H1 (cell line): ENCODE measurements around the gene ADGRL3.

Source experiments
- CTCF ChIP-seq, 3 experiments: IDR thresholded peaks; 1 replicate in 2 of 3; 2 replicates in 1 of 3; pipeline versions ENCODE4 v1.5.1 to v1.6.1; 2011; ENCODE audit warnings: low read length in 3 of 3, mild to moderate bottlenecking in 3 of 3, inconsistent platforms in 2 of 3, low read depth in 1 of 3, moderate library complexity in 1 of 3; ENCODE audit not compliant: insufficient read depth in 1 of 3; ENCODE audit errors: control extremely low read depth in 1 of 3
- EP300 ChIP-seq, 2 experiments: IDR thresholded peaks; 1 replicate in 1 of 2; 2 replicates in 1 of 2; pipeline ENCODE4 v1.6.1; 2011 to 2012; ENCODE audit warnings: low read depth in 2 of 2, low read length in 2 of 2, mild to moderate bottlenecking in 2 of 2, borderline replicate concordance in 1 of 2, inconsistent platforms in 1 of 2, moderate library complexity in 1 of 2
- HDAC2 ChIP-seq, 2 experiments: fragments of 300-600 bp in 1 of 2; sonication (generic) in 1 of 2; IDR thresholded peaks; 2 replicates each; pipeline ENCODE4 v1.6.1; 2011 to 2012; ENCODE audit warnings: low read depth in 2 of 2, low read length in 2 of 2, mild to moderate bottlenecking in 2 of 2, moderate library complexity in 2 of 2, borderline replicate concordance in 1 of 2, inconsistent platforms in 1 of 2
- MAX ChIP-seq: IDR thresholded peaks from 2 replicates; pipeline ENCODE4 v1.6.1; 2012; ENCODE audit warnings: inconsistent platforms
- POLR2A ChIP-seq, 2 experiments: IDR thresholded peaks; 1 replicate in 1 of 2; 2 replicates in 1 of 2; pipeline ENCODE4 v1.6.1; 2011; ENCODE audit warnings: low read depth in 2 of 2, low read length in 2 of 2, mild to moderate bottlenecking in 2 of 2; ENCODE audit errors: control extremely low read depth in 1 of 2
- POU5F1 ChIP-seq: IDR thresholded peaks from 2 replicates; pipeline ENCODE4 v1.6.1; 2011; ENCODE audit warnings: low read depth, mild to moderate bottlenecking, low read length, moderate library complexity
- TAF7 ChIP-seq: optimal IDR thresholded peaks from 2 replicates; pipeline ENCODE3; 2011; ENCODE audit warnings: low read depth, mild to moderate bottlenecking, inconsistent platforms, low read length, moderate library complexity, borderline replicate concordance

- no peak for TF ChIP-seq POU5F1
- no peak for TF ChIP-seq POLR2A (IDR thresholded peaks at IDR 0.05; ENCODE audit: control extremely low read depth in 1 of 2, low read depth in 2 of 2, low read length in 2 of 2)
- TF ChIP-seq CTCF (IDR thresholded peaks at IDR 0.05; ENCODE audit: control extremely low read depth in 1 of 3, insufficient read depth in 1 of 3, low read depth in 1 of 3, low read length in 3 of 3) = no peak
- no peak for TF ChIP-seq EP300 (IDR thresholded peaks at IDR 0.05; ENCODE audit: borderline replicate concordance in 1 of 2, low read depth in 2 of 2, low read length in 2 of 2)
- no peak for TF ChIP-seq HDAC2 (IDR thresholded peaks at IDR 0.05; ENCODE audit: borderline replicate concordance in 1 of 2, low read depth in 2 of 2, low read length in 2 of 2)
- no peak for TF ChIP-seq MAX
- no peak for TF ChIP-seq TAF7
Measured at GRCh38 chr4:62126064-62126732, 926.1 kb downstream of the ADGRL3 start.
